GM23338 (cell line): ENCODE measurements around the gene PARP12.

Source experiments
- EZH2 ChIP-seq: fragments of 200-600 bp; sonication (generic); IDR thresholded peaks from one replicate; pipeline ENCODE4 v1.8.0; 2017; ENCODE audit warnings: antibody characterized with exemption, mild to moderate bottlenecking, low read depth; ENCODE audit not compliant: unreplicated experiment
- EZH2phosphoT487 ChIP-seq: fragments of 200-600 bp; sonication (generic); IDR thresholded peaks from one replicate; pipeline ENCODE4 v1.8.1; 2018; ENCODE audit warnings: antibody characterized with exemption; ENCODE audit not compliant: unreplicated experiment
- POLR2AphosphoS5 ChIP-seq: IDR thresholded peaks from 2 replicates; pipeline ENCODE4 v1.6.1; 2016; ENCODE audit warnings: antibody characterized with exemption, low read depth
- STAT1 ChIP-seq: IDR thresholded peaks from one replicate; pipeline ENCODE4 v1.6.1; 2016; ENCODE audit warnings: antibody characterized with exemption; ENCODE audit not compliant: unreplicated experiment
- TF ChIP-seq, protein P1 (sequence below), 2 experiments: fragments of 200-600 bp in 1 of 2; sonication (generic) in 1 of 2; conservative IDR thresholded peaks; 2 replicates each; pipeline versions ENCODE4 v1.5.1 to v1.6.1; 2016 to 2017; ENCODE audit warnings: antibody characterized with exemption in 2 of 2, low read depth in 2 of 2, mild to moderate bottlenecking in 2 of 2, moderate library complexity in 1 of 2
- TF ChIP-seq, protein P2 (sequence below): IDR thresholded peaks from one replicate; pipeline ENCODE4 v1.6.1; 2018; ENCODE audit warnings: antibody characterized with exemption; ENCODE audit not compliant: unreplicated experiment

DNA sequence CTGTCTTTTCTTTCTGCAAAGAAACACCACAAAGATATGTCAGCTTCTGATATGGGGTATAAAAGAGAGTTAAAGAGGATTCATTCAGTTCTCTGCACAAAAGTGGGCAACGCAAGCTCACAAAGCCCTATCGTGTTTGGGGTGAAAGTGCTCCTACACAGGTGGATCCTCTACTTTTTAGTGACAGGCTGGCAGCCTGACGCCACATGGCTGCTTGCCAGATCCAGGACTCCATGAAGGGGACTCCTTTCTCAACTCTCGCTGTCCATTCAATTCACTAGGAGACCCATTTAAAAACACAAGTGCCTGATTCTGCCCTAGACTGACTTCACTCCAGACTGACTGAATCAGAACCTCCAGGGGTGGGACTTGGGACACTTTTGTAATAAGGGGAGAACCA, 8.0 kb downstream of the PARP12 start:
- TF ChIP-seq, protein P1, sequence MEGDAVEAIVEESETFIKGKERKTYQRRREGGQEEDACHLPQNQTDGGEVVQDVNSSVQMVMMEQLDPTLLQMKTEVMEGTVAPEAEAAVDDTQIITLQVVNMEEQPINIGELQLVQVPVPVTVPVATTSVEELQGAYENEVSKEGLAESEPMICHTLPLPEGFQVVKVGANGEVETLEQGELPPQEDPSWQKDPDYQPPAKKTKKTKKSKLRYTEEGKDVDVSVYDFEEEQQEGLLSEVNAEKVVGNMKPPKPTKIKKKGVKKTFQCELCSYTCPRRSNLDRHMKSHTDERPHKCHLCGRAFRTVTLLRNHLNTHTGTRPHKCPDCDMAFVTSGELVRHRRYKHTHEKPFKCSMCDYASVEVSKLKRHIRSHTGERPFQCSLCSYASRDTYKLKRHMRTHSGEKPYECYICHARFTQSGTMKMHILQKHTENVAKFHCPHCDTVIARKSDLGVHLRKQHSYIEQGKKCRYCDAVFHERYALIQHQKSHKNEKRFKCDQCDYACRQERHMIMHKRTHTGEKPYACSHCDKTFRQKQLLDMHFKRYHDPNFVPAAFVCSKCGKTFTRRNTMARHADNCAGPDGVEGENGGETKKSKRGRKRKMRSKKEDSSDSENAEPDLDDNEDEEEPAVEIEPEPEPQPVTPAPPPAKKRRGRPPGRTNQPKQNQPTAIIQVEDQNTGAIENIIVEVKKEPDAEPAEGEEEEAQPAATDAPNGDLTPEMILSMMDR (conservative IDR thresholded peaks at IDR 0.05; ENCODE audit: low read depth in 2 of 2), result no peak
- TF ChIP-seq EZH2 (no peak), EZH2phosphoT487 (no peak), STAT1 (no peak), POLR2AphosphoS5 (no peak)
- TF ChIP-seq, protein P2, sequence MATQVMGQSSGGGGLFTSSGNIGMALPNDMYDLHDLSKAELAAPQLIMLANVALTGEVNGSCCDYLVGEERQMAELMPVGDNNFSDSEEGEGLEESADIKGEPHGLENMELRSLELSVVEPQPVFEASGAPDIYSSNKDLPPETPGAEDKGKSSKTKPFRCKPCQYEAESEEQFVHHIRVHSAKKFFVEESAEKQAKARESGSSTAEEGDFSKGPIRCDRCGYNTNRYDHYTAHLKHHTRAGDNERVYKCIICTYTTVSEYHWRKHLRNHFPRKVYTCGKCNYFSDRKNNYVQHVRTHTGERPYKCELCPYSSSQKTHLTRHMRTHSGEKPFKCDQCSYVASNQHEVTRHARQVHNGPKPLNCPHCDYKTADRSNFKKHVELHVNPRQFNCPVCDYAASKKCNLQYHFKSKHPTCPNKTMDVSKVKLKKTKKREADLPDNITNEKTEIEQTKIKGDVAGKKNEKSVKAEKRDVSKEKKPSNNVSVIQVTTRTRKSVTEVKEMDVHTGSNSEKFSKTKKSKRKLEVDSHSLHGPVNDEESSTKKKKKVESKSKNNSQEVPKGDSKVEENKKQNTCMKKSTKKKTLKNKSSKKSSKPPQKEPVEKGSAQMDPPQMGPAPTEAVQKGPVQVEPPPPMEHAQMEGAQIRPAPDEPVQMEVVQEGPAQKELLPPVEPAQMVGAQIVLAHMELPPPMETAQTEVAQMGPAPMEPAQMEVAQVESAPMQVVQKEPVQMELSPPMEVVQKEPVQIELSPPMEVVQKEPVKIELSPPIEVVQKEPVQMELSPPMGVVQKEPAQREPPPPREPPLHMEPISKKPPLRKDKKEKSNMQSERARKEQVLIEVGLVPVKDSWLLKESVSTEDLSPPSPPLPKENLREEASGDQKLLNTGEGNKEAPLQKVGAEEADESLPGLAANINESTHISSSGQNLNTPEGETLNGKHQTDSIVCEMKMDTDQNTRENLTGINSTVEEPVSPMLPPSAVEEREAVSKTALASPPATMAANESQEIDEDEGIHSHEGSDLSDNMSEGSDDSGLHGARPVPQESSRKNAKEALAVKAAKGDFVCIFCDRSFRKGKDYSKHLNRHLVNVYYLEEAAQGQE, result no peak
